ENCODE data around the gene JMJD7. TPM values are rescaled to one million over a fixed set of nuclear protein-coding genes. Genes with fewer than 3 reads are reported as not detected.

Gene JMJD7
- total RNA-seq, 1 experiment from 2014 or later: 13.5 TPM

DNA sequence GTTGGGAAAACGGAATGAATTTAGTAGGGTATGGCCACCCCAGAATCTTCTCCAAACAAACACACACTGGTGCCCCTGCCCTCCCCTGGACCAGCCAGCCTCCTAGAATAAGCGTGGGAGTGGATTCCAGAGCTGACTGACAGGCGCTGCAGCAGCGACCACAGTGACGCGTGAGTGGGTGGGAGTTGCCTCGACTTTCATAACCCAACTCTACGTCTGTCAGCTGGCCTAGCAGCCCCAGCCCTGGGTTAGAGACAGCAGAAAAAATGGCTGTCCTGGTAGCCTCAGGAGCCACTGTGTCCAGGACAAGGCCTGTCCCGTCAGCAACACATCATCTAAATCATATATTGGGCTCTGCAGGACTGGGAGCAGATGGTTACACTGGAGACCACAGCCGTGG lies 20.7 kb downstream of the JMJD7 start:
- TF ChIP-seq POLR2A (IDR thresholded peaks at IDR 0.05; ENCODE audit: borderline replicate concordance, extremely low read depth, insufficient read depth, insufficient read length) (no peak), CEBPB (IDR thresholded peaks at IDR 0.05; ENCODE audit: low read depth) (no peak), ZFX (IDR thresholded peaks at IDR 0.05) (no peak), SP1 (IDR thresholded peaks at IDR 0.05; ENCODE audit: low read depth) (no peak), JUND (IDR thresholded peaks at IDR 0.05) (no peak)
- TF ChIP-seq, protein P1, sequence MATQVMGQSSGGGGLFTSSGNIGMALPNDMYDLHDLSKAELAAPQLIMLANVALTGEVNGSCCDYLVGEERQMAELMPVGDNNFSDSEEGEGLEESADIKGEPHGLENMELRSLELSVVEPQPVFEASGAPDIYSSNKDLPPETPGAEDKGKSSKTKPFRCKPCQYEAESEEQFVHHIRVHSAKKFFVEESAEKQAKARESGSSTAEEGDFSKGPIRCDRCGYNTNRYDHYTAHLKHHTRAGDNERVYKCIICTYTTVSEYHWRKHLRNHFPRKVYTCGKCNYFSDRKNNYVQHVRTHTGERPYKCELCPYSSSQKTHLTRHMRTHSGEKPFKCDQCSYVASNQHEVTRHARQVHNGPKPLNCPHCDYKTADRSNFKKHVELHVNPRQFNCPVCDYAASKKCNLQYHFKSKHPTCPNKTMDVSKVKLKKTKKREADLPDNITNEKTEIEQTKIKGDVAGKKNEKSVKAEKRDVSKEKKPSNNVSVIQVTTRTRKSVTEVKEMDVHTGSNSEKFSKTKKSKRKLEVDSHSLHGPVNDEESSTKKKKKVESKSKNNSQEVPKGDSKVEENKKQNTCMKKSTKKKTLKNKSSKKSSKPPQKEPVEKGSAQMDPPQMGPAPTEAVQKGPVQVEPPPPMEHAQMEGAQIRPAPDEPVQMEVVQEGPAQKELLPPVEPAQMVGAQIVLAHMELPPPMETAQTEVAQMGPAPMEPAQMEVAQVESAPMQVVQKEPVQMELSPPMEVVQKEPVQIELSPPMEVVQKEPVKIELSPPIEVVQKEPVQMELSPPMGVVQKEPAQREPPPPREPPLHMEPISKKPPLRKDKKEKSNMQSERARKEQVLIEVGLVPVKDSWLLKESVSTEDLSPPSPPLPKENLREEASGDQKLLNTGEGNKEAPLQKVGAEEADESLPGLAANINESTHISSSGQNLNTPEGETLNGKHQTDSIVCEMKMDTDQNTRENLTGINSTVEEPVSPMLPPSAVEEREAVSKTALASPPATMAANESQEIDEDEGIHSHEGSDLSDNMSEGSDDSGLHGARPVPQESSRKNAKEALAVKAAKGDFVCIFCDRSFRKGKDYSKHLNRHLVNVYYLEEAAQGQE (IDR thresholded peaks at IDR 0.05; ENCODE audit: low read depth): no peak
- TF ChIP-seq, protein P2, sequence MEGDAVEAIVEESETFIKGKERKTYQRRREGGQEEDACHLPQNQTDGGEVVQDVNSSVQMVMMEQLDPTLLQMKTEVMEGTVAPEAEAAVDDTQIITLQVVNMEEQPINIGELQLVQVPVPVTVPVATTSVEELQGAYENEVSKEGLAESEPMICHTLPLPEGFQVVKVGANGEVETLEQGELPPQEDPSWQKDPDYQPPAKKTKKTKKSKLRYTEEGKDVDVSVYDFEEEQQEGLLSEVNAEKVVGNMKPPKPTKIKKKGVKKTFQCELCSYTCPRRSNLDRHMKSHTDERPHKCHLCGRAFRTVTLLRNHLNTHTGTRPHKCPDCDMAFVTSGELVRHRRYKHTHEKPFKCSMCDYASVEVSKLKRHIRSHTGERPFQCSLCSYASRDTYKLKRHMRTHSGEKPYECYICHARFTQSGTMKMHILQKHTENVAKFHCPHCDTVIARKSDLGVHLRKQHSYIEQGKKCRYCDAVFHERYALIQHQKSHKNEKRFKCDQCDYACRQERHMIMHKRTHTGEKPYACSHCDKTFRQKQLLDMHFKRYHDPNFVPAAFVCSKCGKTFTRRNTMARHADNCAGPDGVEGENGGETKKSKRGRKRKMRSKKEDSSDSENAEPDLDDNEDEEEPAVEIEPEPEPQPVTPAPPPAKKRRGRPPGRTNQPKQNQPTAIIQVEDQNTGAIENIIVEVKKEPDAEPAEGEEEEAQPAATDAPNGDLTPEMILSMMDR (IDR thresholded peaks at IDR 0.05 in 2 of 3, conservative IDR thresholded peaks at IDR 0.05 in 1 of 3; ENCODE audit: borderline replicate concordance in 1 of 3, insufficient read depth in 1 of 3, low read depth in 2 of 3, low read length in 2 of 3): no peak
- Histone ChIP-seq H3K9ac (ENCODE audit: low read length) (no peak overlapping the region), H3K9me3 (ENCODE audit: control insufficient read depth in 1 of 2, insufficient read depth in 1 of 2, low read depth in 1 of 2, low read length in 2 of 2) (no peaks in the 10 kb centered on the region), H3K27ac (ENCODE audit: low read depth, low read length) (no peak overlapping the region), H3K4me1 (ENCODE audit: control insufficient read depth in 1 of 2, insufficient read depth in 2 of 2, low read length in 2 of 2) (no peaks in the 10 kb centered on the region), H3K27me3 (ENCODE audit: insufficient read depth, low read length) (no peaks in the 10 kb centered on the region), H4K20me1 (ENCODE audit: insufficient read depth) (no peaks in the 10 kb centered on the region), H3K36me3 (ENCODE audit: control insufficient read depth in 1 of 2, insufficient read depth in 2 of 2, low read length in 2 of 2) (peaks cover 0 to 3% of the 10 kb centered on the region in 2 experiments; a peak in 1 of 4 replicates), H3K4me2 (ENCODE audit: low read length) (no peak overlapping the region), H3K4me3 (replicated peaks in 1 of 2; ENCODE audit: low read depth in 1 of 2, low read length in 2 of 2) (no peak overlapping the region), H3K9me2 (ENCODE audit: insufficient read depth) (no peaks in the 10 kb centered on the region), H2AFZ (ENCODE audit: low read depth, low read length, poor library complexity, severe bottlenecking) (no peak overlapping the region), H3K79me2 (ENCODE audit: insufficient read depth, low read length) (no peaks in the 10 kb centered on the region)
- BruUV-seq (replicated peaks): no TSS peak
- ChIA-PET POLR2A (no interaction called here), RAD21 (ENCODE audit: low non-redundant PET in 1 of 2, low total read pairs in 2 of 2, uncharacterized antibody in 2 of 2, unreplicated experiment in 2 of 2) (no interaction called here), CTCF (no interaction called here)
- DNase-seq (ENCODE audit: low read depth, low spot score) (no peak), ATAC-seq (no peak)
- intact Hi-C loops (cut with micrococcal nuclease): no loop called here

Data from HCT116 (cell line).